ENCODE results near the gene SLC7A4. TPM values are rescaled to one million over a fixed set of nuclear protein-coding genes. Genes with fewer than 3 reads are reported as not detected.

The SLC7A4 gene
- total and polyA plus RNA-seq, 2 of the 8 experiments (the other 6 are each of a cell fraction or from before 2014, with no cell fraction given) = 0.92 TPM; not detected in 1

DNA sequence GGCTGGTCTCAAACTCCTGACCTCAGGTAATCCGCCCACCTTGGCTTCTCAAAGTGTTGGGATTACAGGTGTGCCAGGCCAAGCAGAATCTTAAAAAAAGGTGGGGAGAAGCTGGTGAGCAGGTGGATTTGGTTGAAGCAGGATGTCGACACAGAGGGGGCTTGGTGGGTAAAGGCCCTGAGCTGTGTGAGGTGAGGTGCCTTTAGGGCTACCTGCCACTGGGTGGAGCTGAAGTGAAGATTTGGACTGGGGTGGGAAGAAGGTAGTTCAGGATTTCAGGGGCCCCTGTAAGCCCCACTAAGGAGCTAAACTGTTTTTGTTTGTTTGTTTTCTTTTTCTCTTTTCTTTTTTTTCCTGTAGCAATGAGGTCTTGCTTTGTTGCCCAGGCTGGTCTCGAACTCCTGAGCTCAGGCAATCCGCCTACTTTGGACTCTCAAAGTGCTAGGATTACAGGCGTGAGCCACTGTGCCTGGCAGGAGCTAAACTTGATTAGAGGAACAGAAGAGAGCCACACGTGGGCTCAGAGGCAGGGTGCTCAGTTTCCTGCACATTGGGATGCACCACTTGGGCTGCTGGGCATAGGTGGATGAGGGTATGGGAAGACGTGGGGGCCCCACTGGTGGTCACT is 11.4 kb downstream of the SLC7A4 start:
- H2BK20ac ChIP-seq (ENCODE audit: low read length) = no peak overlapping the region
- no peak overlapping the region for H2BK120ac ChIP-seq (replicated peaks; ENCODE audit: low read depth, low read length)
- no peak overlapping the region for H3K27ac ChIP-seq (ENCODE audit: low read depth, low read length)
- POLR2A ChIA-PET (ENCODE audit: partially characterized antibody) = interaction anchor here (0.7 to 1.1 kb wide), 2 partner anchors 9 to 19 kb away, joined by 3 to 4 read pairs; partner anchors contain the start of gene THAP7
- H4K91ac ChIP-seq (replicated peaks; ENCODE audit: insufficient read length, low read length) = no peak overlapping the region
- DNase-seq (ENCODE audit: low read depth in 1 of 2, low spot score in 2 of 2) = peak in 1 of 2 experiments; percentile 73
- no peaks in the 10 kb centered on the region for H3K9me3 ChIP-seq (ENCODE audit: insufficient read depth in 2 of 2, low read depth in 1 of 2, low read length in 1 of 2)
- peak overlapping the region; percentile 31; the same call in 1 of the 2 replicates for H2BK15ac ChIP-seq (ENCODE audit: low read length)
- no peak overlapping the region for H3K18ac ChIP-seq (ENCODE audit: extremely low read depth, low read length)
- H3K56ac ChIP-seq (replicated peaks; ENCODE audit: insufficient read length, low read depth, low read length) = no peak overlapping the region
- no peak overlapping the region; the same call in 1 of the 2 replicates for H4K8ac ChIP-seq (ENCODE audit: extremely low read depth, insufficient read depth, low read length)
- no peak overlapping the region for H3K23ac ChIP-seq (ENCODE audit: insufficient read length)
- H3K14ac ChIP-seq (ENCODE audit: insufficient read length) = no peak overlapping the region
- H3K9ac ChIP-seq (replicated peaks in 1 of 4; ENCODE audit: extremely low read depth in 1 of 4, low read depth in 3 of 4, low read length in 3 of 4) = no peak overlapping the region
- peak; percentile 71 to 73 for TF ChIP-seq RAD21 (IDR thresholded peaks at IDR 0.05 in 1 of 2, conservative IDR thresholded peaks at IDR 0.05 in 1 of 2; ENCODE audit: low read depth in 2 of 2, low read length in 2 of 2)
- TF ChIP-seq SRF (IDR thresholded peaks at IDR 0.05; ENCODE audit: low read depth, low read length) = no peak
- peak; percentile 70 to 80 (median 74) for TF ChIP-seq CTCF (IDR thresholded peaks at IDR 0.05; ENCODE audit: control extremely low read depth in 1 of 3, insufficient read depth in 1 of 3, low read depth in 1 of 3, low read length in 3 of 3)
- TF ChIP-seq KDM5A (IDR thresholded peaks at IDR 0.05; ENCODE audit: low read length) = no peak
- peak; percentile 37; the same call in 1 of the 2 replicates for TF ChIP-seq CEBPB (IDR thresholded peaks at IDR 0.05; ENCODE audit: low read depth, low read length)
- TF ChIP-seq GABPA (IDR thresholded peaks at IDR 0.05; ENCODE audit: borderline replicate concordance, insufficient read depth, low read length) = no peak
- TF ChIP-seq BCL11A (IDR thresholded peaks at IDR 0.05; ENCODE audit: low read depth in 2 of 2, low read length in 2 of 2) = no peak
- TF ChIP-seq EZH2 (IDR thresholded peaks at IDR 0.05; ENCODE audit: low read depth, low read length, severe bottlenecking) = no peak
- no peak for TF ChIP-seq SIRT6 (IDR thresholded peaks at IDR 0.05; ENCODE audit: low read length)
- TF ChIP-seq CBX8 (IDR thresholded peaks at IDR 0.05; ENCODE audit: borderline replicate concordance, low read depth, low read length) = no peak
- FAIRE-seq = no peak
- H3K4me1 ChIP-seq (replicated peaks in 1 of 4; ENCODE audit: control insufficient read depth in 3 of 4, insufficient read depth in 4 of 4, low read length in 3 of 4) = no peaks in the 10 kb centered on the region
- 0 out of 2 replicates have a peak overlapping the region, but pooled peaks have one; percentile 23 for H2BK12ac ChIP-seq (ENCODE audit: low read depth, low read length)
- H3K36me3 ChIP-seq (ENCODE audit: control insufficient read depth in 2 of 4, insufficient read depth in 4 of 4, low read length in 3 of 4) = no peaks in the 10 kb centered on the region
- CTCF ChIA-PET (ENCODE audit: partially characterized antibody) = interaction anchor here (0.6 to 3.5 kb wide), 31 partner anchors 8 to 884 kb away, joined by 3 to 37 read pairs (median 4); partner anchors contain the start of genes LRRC74B and SLC7A4
- no peaks in the 10 kb centered on the region for H3K79me2 ChIP-seq (ENCODE audit: control insufficient read depth in 1 of 2, insufficient read depth in 2 of 2, low read length in 2 of 2)
- no peaks in the 10 kb centered on the region for H3K23me2 ChIP-seq (ENCODE audit: low read depth, low read length)
- H3K4ac ChIP-seq (replicated peaks; ENCODE audit: insufficient read length, low read depth, low read length) = no peak overlapping the region
- no peak overlapping the region for H3K4me3 ChIP-seq (ENCODE audit: extremely low read depth in 1 of 4, insufficient read depth in 2 of 4, low read depth in 3 of 4, low read length in 4 of 4)
- H3K4me2 ChIP-seq (ENCODE audit: insufficient read depth in 1 of 2, low read depth in 2 of 2, low read length in 2 of 2) = no peak overlapping the region
- H2AK5ac ChIP-seq (ENCODE audit: low read depth, low read length) = no peak overlapping the region
- H4K5ac ChIP-seq (ENCODE audit: insufficient read length, low read depth, low read length) = no peak overlapping the region
- no peaks in the 10 kb centered on the region; a peak in 1 of 7 replicates for H3K27me3 ChIP-seq (replicated peaks in 1 of 4; ENCODE audit: control insufficient read depth in 3 of 4, extremely low read depth in 1 of 4, insufficient read depth in 3 of 4, low read length in 3 of 4)
- H2BK5ac ChIP-seq (ENCODE audit: low read depth, low read length) = no peak overlapping the region
- no peaks in the 10 kb centered on the region for H4K20me1 ChIP-seq (replicated peaks in 1 of 2; ENCODE audit: control insufficient read depth in 1 of 2, insufficient read depth in 2 of 2, low read length in 2 of 2)
- no peaks in the 10 kb centered on the region for H3K79me1 ChIP-seq (ENCODE audit: low read depth, low read length)
- 62% methylated on average over 7 of the region's 7 CpGs; no CpG with 5 or more reads in 1 of the 2 experiments for WGBS, 2 experiments (ENCODE audit: extremely low coverage in 1 of 2, insufficient coverage in 1 of 2, insufficient read length in 1 of 2, insufficient replicate concordance in 2 of 2, low coverage in 1 of 2, low lambda C conversion rate in 2 of 2, missing lambda C conversion rate in 1 of 2)
- H2AFZ ChIP-seq (ENCODE audit: low read length) = no peak overlapping the region

All from H1 (cell line).